H1 (cell line): ENCODE results near the gene ALK. TPM values are rescaled to one million over a fixed set of nuclear protein-coding genes. Genes with fewer than 3 reads are reported as not detected.

Experiments used
- CTCF ChIA-PET: fragments of 300-600 bp; sonication (Branson Sonifier 250); formaldehyde crosslinking; loops from one replicate; lab custom pipeline; 2021; ENCODE audit not compliant: partially characterized antibody; lab: Charles Lee
- POLR2A ChIA-PET: fragments of 300-600 bp; sonication (Branson Sonifier 250); formaldehyde crosslinking; loops from one replicate; lab custom pipeline; 2021; ENCODE audit warnings: inconsistent platforms; ENCODE audit not compliant: partially characterized antibody; lab: Charles Lee
- DNase-seq, 2 experiments: peaks; one replicate each; pipeline versions ENCODE4 v3.0.0 to v3.0.0-alpha.2; 2010 to 2022; ENCODE audit warnings: low spot score in 2 of 2, low read depth in 1 of 2, mixed read lengths in 1 of 2
- FAIRE-seq: peaks from 2 replicates; lab custom pipeline; 2011; peaks lifted over from hg19 to GRCh38; lab: Jason Lieb, UNC
- H2AFZ ChIP-seq: 2 replicates; pipeline ENCODE4 v1.8.1; 2012; ENCODE audit warnings: low read length, inconsistent platforms
- H2AK5ac ChIP-seq: 2 replicates; pipeline ENCODE4 v1.6.1; 2013; ENCODE audit warnings: low read depth, low read length
- H2BK120ac ChIP-seq: replicated peaks from 2 replicates; pipeline ENCODE3; 2013; ENCODE audit warnings: low read depth, low read length, inconsistent platforms
- H2BK12ac ChIP-seq: 2 replicates; pipeline ENCODE4 v1.6.1; 2013; ENCODE audit warnings: low read depth, low read length
- H2BK15ac ChIP-seq: 2 replicates; pipeline ENCODE4 v1.6.1; 2013; ENCODE audit warnings: low read length
- H2BK20ac ChIP-seq: 2 replicates; pipeline ENCODE4 v1.6.1; 2013; ENCODE audit warnings: low read length
- H2BK5ac ChIP-seq: 2 replicates; pipeline ENCODE4 v1.6.1; 2013; ENCODE audit warnings: low read depth, low read length
- H3K14ac ChIP-seq: 2 replicates; pipeline ENCODE4 v1.6.1; 2013; ENCODE audit warnings: inconsistent platforms; ENCODE audit not compliant: insufficient read length
- H3K18ac ChIP-seq: 2 replicates; pipeline ENCODE4 v1.6.1; 2013; ENCODE audit warnings: low read length; ENCODE audit errors: extremely low read depth
- H3K23ac ChIP-seq: 2 replicates; pipeline ENCODE4 v1.6.1; 2013; ENCODE audit warnings: inconsistent platforms; ENCODE audit not compliant: insufficient read length
- H3K23me2 ChIP-seq: 2 replicates; pipeline ENCODE4 v1.6.1; 2013; ENCODE audit warnings: low read depth, low read length
- H3K27ac ChIP-seq: 2 replicates; pipeline ENCODE4 v1.6.1; 2011; ENCODE audit warnings: low read depth, low read length, inconsistent platforms
- H3K27me3 ChIP-seq, 4 experiments: replicated peaks in 1 of 4; 1 replicate in 1 of 4; 2 replicates in 3 of 4; pipeline versions ENCODE4 v1.6.1 to v1.8.1; 2011 to 2013; ENCODE audit warnings: low read length in 3 of 4, mild to moderate bottlenecking in 3 of 4, inconsistent platforms in 2 of 4, mixed read lengths in 2 of 4, moderate library complexity in 1 of 4; ENCODE audit not compliant: control insufficient read depth in 3 of 4, insufficient read depth in 3 of 4; ENCODE audit errors: extremely low read depth in 1 of 4
- H3K36me3 ChIP-seq, 4 experiments: 2 replicates each; pipeline versions ENCODE4 v1.6.1 to v1.8.1; 2011 to 2013; ENCODE audit warnings: mild to moderate bottlenecking in 4 of 4, low read length in 3 of 4, moderate library complexity in 2 of 4, control low read depth in 1 of 4, inconsistent platforms in 1 of 4; ENCODE audit not compliant: insufficient read depth in 4 of 4, control insufficient read depth in 2 of 4
- H3K4ac ChIP-seq: replicated peaks from 2 replicates; pipeline ENCODE3; 2013; ENCODE audit warnings: low read length, low read depth, mixed read lengths, inconsistent platforms; ENCODE audit not compliant: insufficient read length
- H3K4me1 ChIP-seq, 4 experiments: replicated peaks in 1 of 4; 1 replicate in 1 of 4; 2 replicates in 3 of 4; pipeline versions ENCODE4 v1.6.1 to v1.8.1; 2011 to 2013; ENCODE audit warnings: low read length in 3 of 4, inconsistent platforms in 2 of 4, mixed read lengths in 1 of 4; ENCODE audit not compliant: insufficient read depth in 4 of 4, control insufficient read depth in 3 of 4
- H3K4me2 ChIP-seq, 2 experiments: 2 replicates each; pipeline versions ENCODE4 v1.6.1 to v1.8.1; 2011 to 2013; ENCODE audit warnings: low read depth in 2 of 2, low read length in 2 of 2, control low read depth in 1 of 2, inconsistent platforms in 1 of 2, mild to moderate bottlenecking in 1 of 2; ENCODE audit not compliant: insufficient read depth in 1 of 2
- H3K4me3 ChIP-seq, 4 experiments: fragments of 200-600, 300-600 bp in 1 of 4; sonication (generic), shearing (Covaris generic), sonication (Bioruptor Twin) in 1 of 4; 2 replicates each; pipeline versions ENCODE4 v1.5.1 to v1.8.1; 2011 to 2016; ENCODE audit warnings: low read length in 4 of 4, low read depth in 3 of 4, control low read depth in 2 of 4, inconsistent platforms in 2 of 4, mild to moderate bottlenecking in 2 of 4, mixed read lengths in 1 of 4, moderate library complexity in 1 of 4; ENCODE audit not compliant: insufficient read depth in 2 of 4; ENCODE audit errors: extremely low read depth in 1 of 4
- H3K56ac ChIP-seq: replicated peaks from 2 replicates; pipeline ENCODE3; 2013; ENCODE audit warnings: low read depth, mild to moderate bottlenecking, mixed read lengths, low read length, inconsistent platforms; ENCODE audit not compliant: insufficient read length
- H3K79me1 ChIP-seq: 2 replicates; pipeline ENCODE4 v1.6.1; 2013; ENCODE audit warnings: low read depth, low read length, control low read depth
- H3K79me2 ChIP-seq, 2 experiments: 2 replicates each; pipeline versions ENCODE4 v1.6.1 to v1.8.1; 2012 to 2013; ENCODE audit warnings: low read length in 2 of 2, mild to moderate bottlenecking in 2 of 2, inconsistent platforms in 1 of 2; ENCODE audit not compliant: insufficient read depth in 2 of 2, control insufficient read depth in 1 of 2
- H3K9ac ChIP-seq, 4 experiments: replicated peaks in 1 of 4; 1 replicate in 1 of 4; 2 replicates in 3 of 4; pipeline versions ENCODE4 v1.6.1 to v1.8.1; 2011 to 2013; ENCODE audit warnings: low read depth in 3 of 4, low read length in 3 of 4, control low read depth in 2 of 4, mild to moderate bottlenecking in 2 of 4, moderate library complexity in 2 of 4, inconsistent platforms in 1 of 4; ENCODE audit errors: extremely low read depth in 1 of 4
- H3K9me3 ChIP-seq, 2 experiments: 2 replicates each; pipeline versions ENCODE4 v1.6.1 to v1.8.1; 2012 to 2013; ENCODE audit warnings: mild to moderate bottlenecking in 2 of 2, moderate library complexity in 2 of 2, control low read depth in 1 of 2, inconsistent platforms in 1 of 2, low read depth in 1 of 2, low read length in 1 of 2, mixed read lengths in 1 of 2; ENCODE audit not compliant: insufficient read depth in 2 of 2
- H4K20me1 ChIP-seq, 2 experiments: replicated peaks in 1 of 2; 2 replicates each; pipeline versions ENCODE3 to v1.8.1; 2011 to 2013; ENCODE audit warnings: inconsistent platforms in 2 of 2, low read length in 2 of 2, mild to moderate bottlenecking in 1 of 2; ENCODE audit not compliant: insufficient read depth in 2 of 2, control insufficient read depth in 1 of 2
- H4K5ac ChIP-seq: 2 replicates; pipeline ENCODE4 v1.6.1; 2013; ENCODE audit warnings: low read length, low read depth, mixed read lengths, inconsistent platforms; ENCODE audit not compliant: insufficient read length
- H4K8ac ChIP-seq: 2 replicates; pipeline ENCODE4 v1.8.0; 2013; ENCODE audit warnings: mild to moderate bottlenecking, moderate library complexity, low read length, inconsistent platforms; ENCODE audit not compliant: insufficient read depth; ENCODE audit errors: extremely low read depth
- H4K91ac ChIP-seq: replicated peaks from 2 replicates; pipeline ENCODE3; 2013; ENCODE audit warnings: low read length, mixed read lengths, inconsistent platforms; ENCODE audit not compliant: insufficient read length
- CHD1 ChIP-seq: IDR thresholded peaks from 2 replicates; pipeline ENCODE4 v1.6.1; 2012; ENCODE audit warnings: low read depth, low read length, improper control_type of control experiment
- GTF2F1 ChIP-seq: IDR thresholded peaks from 2 replicates; pipeline ENCODE4 v1.6.1; 2012; ENCODE audit warnings: low read depth, low read length, improper control_type of control experiment, borderline replicate concordance
- ZNF274 ChIP-seq: IDR thresholded peaks from 2 replicates; pipeline ENCODE4 v1.7.0; 2012; ENCODE audit warnings: low read length, borderline replicate concordance; ENCODE audit errors: extremely low read depth
- WGBS, 2 experiments: shearing (Covaris generic) in 1 of 2; methylation state at CpG; one replicate each; pipeline versions ENCODE4 v1.1.6 to v1.1.7; 2013 to 2015; ENCODE audit warnings: low lambda C conversion rate in 2 of 2, mixed read lengths in 2 of 2, inconsistent platforms in 1 of 2, low coverage in 1 of 2, missing lambda C conversion rate in 1 of 2; ENCODE audit not compliant: insufficient replicate concordance in 2 of 2, insufficient coverage in 1 of 2, insufficient read length in 1 of 2; ENCODE audit errors: extremely low coverage in 1 of 2, missing lambda C conversion rate in 1 of 2; 5-methylcytosine and 5-hydroxymethylcytosine counted together
- polyA plus RNA-seq, 7 experiments: library from polyadenylated mRNA; depleted of rRNA in 3 of 7; stranded (reverse) in 5 of 7; unstranded in 2 of 7; fragments of >200 nt in 5 of 7; fragments of 200-250 nt in 2 of 7; gene quantifications; 1 replicate in 5 of 7; 2 replicates in 1 of 7; 4 replicates in 1 of 7; pipeline versions ENCODE4 v1.2.1 to v1.2.3, GENCODE V29; 2011 to 2013; ENCODE audit warnings: missing spikeins in 2 of 7, mixed read lengths in 2 of 7
- total RNA-seq: library from RNA; stranded (reverse); fragmentation: NEBNext Ultra II Directional; extraction: Animal tissue kit (Norgen Biotek cat#: 25700); gene quantifications from 2 replicates; pipeline ENCODE4 v1.2.1, GENCODE V29; 2021

ALK gene
- total and polyA plus RNA-seq, 2 of the 8 experiments (the other 6 are each of a cell fraction or from before 2014, with no cell fraction given), result 0.02 to 0.09 TPM

GRCh38 chr2:29388071-29388470, 533.3 kb downstream of the ALK start:
- no peak overlapping the region for H2AFZ ChIP-seq
- H3K79me1 ChIP-seq, result no peaks in the 10 kb centered on the region
- no peaks in the 10 kb centered on the region for H4K20me1 ChIP-seq
- H3K9me3 ChIP-seq, result no peaks in the 10 kb centered on the region
- no peak overlapping the region for H2BK15ac ChIP-seq
- no peak overlapping the region for H3K4me3 ChIP-seq
- H3K9ac ChIP-seq, result no peak overlapping the region
- H3K4me2 ChIP-seq, result no peak overlapping the region
- H4K8ac ChIP-seq, result no peak overlapping the region
- H2BK12ac ChIP-seq, result no peak overlapping the region
- FAIRE-seq, result no peak
- H3K27ac ChIP-seq, result no peak overlapping the region
- H3K4ac ChIP-seq, result no peak overlapping the region
- H3K23ac ChIP-seq, result no peak overlapping the region
- no peak overlapping the region for H3K14ac ChIP-seq
- WGBS, 2 experiments, result 88% methylated on average over 2 of the region's 2 CpGs; no CpG with 5 or more reads in 1 of the 2 experiments
- H3K23me2 ChIP-seq, result no peaks in the 10 kb centered on the region
- H3K18ac ChIP-seq, result no peak overlapping the region
- H2BK5ac ChIP-seq, result no peak overlapping the region
- POLR2A ChIA-PET, result no interaction called here
- H2BK120ac ChIP-seq, result no peak overlapping the region
- H3K4me1 ChIP-seq, result no peaks in the 10 kb centered on the region
- H4K91ac ChIP-seq, result no peak overlapping the region
- no peak overlapping the region for H3K56ac ChIP-seq
- H3K79me2 ChIP-seq, result no peaks in the 10 kb centered on the region
- no peak for DNase-seq
- CTCF ChIA-PET, result interaction anchor here (1.2 kb wide), 1 partner anchor 79 kb away, joined by 5 read pairs; no protein-coding TSS in a partner anchor
- no peak overlapping the region for H2AK5ac ChIP-seq
- no peaks in the 10 kb centered on the region for H3K27me3 ChIP-seq
- H4K5ac ChIP-seq, result no peak overlapping the region
- no peak overlapping the region for H2BK20ac ChIP-seq
- no peaks in the 10 kb centered on the region for H3K36me3 ChIP-seq
- TF ChIP-seq CHD1 (no peak), ZNF274 (no peak), GTF2F1 (no peak)
